Stimulated activated CD4-positive, alpha-beta T cell treated with anti-CD3 and anti-CD28 coated beads, TNF-alpha, amount 100 ng/mL, for 1 hour (primary cell): ENCODE data around the gene TPGS1.

ENCODE experiments used
- DNase-seq, 3 donors: peaks; one replicate each; pipeline ENCODE4 v3.0.0-alpha.2; 2020; ENCODE audit warnings: low read depth in 3 of 3, low spot score in 1 of 3

The TPGS1 gene

GRCh38 chr19:517721-518597, 10.7 kb downstream of the TPGS1 start:
- DNase-seq = no peak

- DNase-seq = peak in 2 of 3 donors; percentile 42 to 47
Observed at GRCh38 chr19:518598-519231, 11.4 kb downstream of the TPGS1 start.

GRCh38 chr19:519449-519865, 12.2 kb downstream of the TPGS1 start:
- DNase-seq = no peak

- DNase-seq = no peak
Observed at GRCh38 chr19:522726-523125, 15.4 kb downstream of the TPGS1 start.

GRCh38 chr19:524062-524674, 16.9 kb downstream of the TPGS1 start:
- no peak for DNase-seq

GRCh38 chr19:525029-525428, 17.7 kb downstream of the TPGS1 start:
- DNase-seq = no peak

- DNase-seq = no peak
Observed at GRCh38 chr19:525857-526419, 18.6 kb downstream of the TPGS1 start.

GRCh38 chr19:530134-531008, 23.1 kb downstream of the TPGS1 start:
- no peak for DNase-seq

- peak; percentile 65 to 90 (median 75) for DNase-seq
Observed at GRCh38 chr19:531009-531752, 23.9 kb downstream of the TPGS1 start.

- DNase-seq = no peak
Observed at GRCh38 chr19:531753-532560, 24.7 kb downstream of the TPGS1 start, which contains the start of gene CDC34. Gene CDC34, plus strand, starts transcription at chr19:531760. Its CDS starts 172 bp downstream, at chr19:531932.

- DNase-seq = no peak
Observed at GRCh38 chr19:532561-533363, 25.5 kb downstream of the TPGS1 start.

GRCh38 chr19:533364-534058, 26.2 kb downstream of the TPGS1 start:
- DNase-seq = no peak

- DNase-seq = no peak
Observed at GRCh38 chr19:534088-534487, 26.8 kb downstream of the TPGS1 start.

GRCh38 chr19:535017-535835, 27.9 kb downstream of the TPGS1 start:
- DNase-seq = no peak

GRCh38 chr19:536031-536880, 29.0 kb downstream of the TPGS1 start:
- no peak for DNase-seq

GRCh38 chr19:536881-537404, 29.6 kb downstream of the TPGS1 start:
- no peak for DNase-seq
